KOPT-K1 (cell line): ENCODE measurements around the gene RBP7.

Experiments used
- H3K27ac ChIP-seq: fragments of 200-600 bp; sonication (generic); 2 replicates; pipeline ENCODE4 v1.5.1; 2016; ENCODE audit warnings: antibody characterized with exemption, mild to moderate bottlenecking, low read depth, low read length; ENCODE audit not compliant: poor library complexity, severe bottlenecking
- H3K36me3 ChIP-seq: fragments of 200-600 bp; sonication (generic); 2 replicates; pipeline ENCODE4 v1.5.1; 2017; ENCODE audit warnings: antibody characterized with exemption, mild to moderate bottlenecking, low read length, moderate library complexity; ENCODE audit not compliant: insufficient read depth
- H3K9me3 ChIP-seq: fragments of 200-600 bp; sonication (generic); 2 replicates; pipeline ENCODE4 v1.5.1; 2017; ENCODE audit warnings: antibody characterized with exemption, low read length, mild to moderate bottlenecking; ENCODE audit not compliant: insufficient read depth, poor library complexity, severe bottlenecking

The RBP7 gene

GRCh38 chr1:10050611-10051010, 53.6 kb downstream of the RBP7 start:
- H3K36me3 ChIP-seq = peaks cover 27% of the 10 kb centered on the region; the same call in 1 of the 2 replicates
- no peak overlapping the region for H3K27ac ChIP-seq
- H3K9me3 ChIP-seq = no peaks in the 10 kb centered on the region

- Histone ChIP-seq H3K9me3 (no peaks in the 10 kb centered on the region), H3K36me3 (peaks cover 27% of the 10 kb centered on the region; the same call in 1 of the 2 replicates), H3K27ac (no peak overlapping the region)
Measured at GRCh38 chr1:10051656-10052055, 54.6 kb downstream of the RBP7 start.

GRCh38 chr1:10052347-10052746, 55.3 kb downstream of the RBP7 start:
- Histone ChIP-seq H3K27ac (no peak overlapping the region), H3K9me3 (no peaks in the 10 kb centered on the region), H3K36me3 (peaks cover 27% of the 10 kb centered on the region; the same call in 1 of the 2 replicates)

DNA sequence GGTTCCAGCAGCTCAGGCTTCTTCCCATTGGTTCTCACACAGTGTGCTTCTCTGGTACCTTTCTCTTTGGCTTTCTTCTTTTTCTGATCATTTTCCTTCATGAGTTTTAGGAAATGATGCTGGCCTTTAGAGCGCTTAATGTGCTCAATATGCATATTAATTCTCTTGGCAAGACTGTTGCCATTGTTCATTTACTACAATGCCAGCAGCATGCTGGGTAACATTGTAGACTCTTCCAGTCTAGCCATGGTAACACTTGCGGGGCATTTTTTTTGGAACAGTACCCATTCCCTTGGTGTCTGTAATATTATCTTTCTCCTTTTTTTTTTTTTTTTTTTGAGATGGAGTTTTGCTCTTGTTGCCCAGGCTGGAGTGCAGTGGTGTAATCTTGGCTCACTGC, 57.4 kb downstream of the RBP7 start:
- H3K27ac ChIP-seq = no peak overlapping the region

DNA sequence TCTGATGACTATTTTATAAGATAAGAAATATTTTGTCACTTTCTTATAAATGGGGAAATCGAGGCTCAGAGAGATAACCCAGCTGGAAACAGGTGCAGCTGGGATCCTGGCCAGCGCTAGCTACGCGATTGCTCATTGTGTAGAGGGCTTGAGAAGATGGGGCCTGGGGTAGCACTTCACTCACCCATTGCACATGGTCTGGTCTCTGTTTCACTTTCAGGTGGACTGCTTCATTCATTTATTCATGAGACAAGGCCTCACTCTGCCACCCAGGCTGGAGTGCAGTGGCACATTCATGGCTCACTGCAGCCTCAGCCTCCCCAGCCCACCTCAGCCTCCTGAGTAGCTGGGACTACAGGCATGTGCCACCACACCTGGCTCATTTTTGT, 59.6 kb downstream of the RBP7 start:
- Histone ChIP-seq H3K27ac (no peak overlapping the region), H3K9me3 (no peaks in the 10 kb centered on the region)

More for the DNA sequence above, 57.4 kb downstream of the RBP7 start:
- H3K36me3 ChIP-seq = peaks cover 37% of the 10 kb centered on the region; the same call in 1 of the 2 replicates
- H3K9me3 ChIP-seq = no peaks in the 10 kb centered on the region

DNA sequence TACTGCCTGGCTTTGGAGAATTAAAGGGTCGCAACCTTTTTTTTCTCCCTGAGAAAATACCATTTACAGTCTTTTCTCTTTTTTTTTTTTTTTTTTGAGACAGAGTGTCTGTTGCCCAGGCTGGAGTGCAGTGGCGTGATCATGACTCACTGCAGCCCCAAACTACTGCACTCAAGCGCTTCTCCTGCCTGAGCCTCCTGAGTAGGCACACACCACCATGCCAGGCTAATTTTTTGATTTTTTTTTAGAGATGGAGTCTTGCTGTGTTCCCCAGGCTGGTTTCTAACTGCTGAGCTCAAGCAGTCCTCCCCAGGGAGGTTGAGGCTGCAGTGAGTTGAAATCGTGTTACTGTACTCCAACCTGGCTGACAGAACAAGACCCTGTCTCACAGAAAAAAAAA, 60.3 kb downstream of the RBP7 start:
- no peaks in the 10 kb centered on the region for H3K9me3 ChIP-seq
- peaks cover 17% of the 10 kb centered on the region; the same call in 1 of the 2 replicates for H3K36me3 ChIP-seq
- H3K27ac ChIP-seq = no peak overlapping the region

More for the DNA sequence above, 59.6 kb downstream of the RBP7 start:
- H3K36me3 ChIP-seq = peaks cover 23% of the 10 kb centered on the region; the same call in 1 of the 2 replicates

GRCh38 chr1:10057796-10058195, 60.8 kb downstream of the RBP7 start:
- Histone ChIP-seq H3K27ac (no peak overlapping the region), H3K9me3 (no peaks in the 10 kb centered on the region), H3K36me3 (peaks cover 15% of the 10 kb centered on the region; the same call in 1 of the 2 replicates)

GRCh38 chr1:10059342-10059718, 62.3 kb downstream of the RBP7 start:
- peaks cover 15% of the 10 kb centered on the region; the same call in 1 of the 2 replicates for H3K36me3 ChIP-seq
- H3K9me3 ChIP-seq = no peaks in the 10 kb centered on the region
- no peak overlapping the region for H3K27ac ChIP-seq

- Histone ChIP-seq H3K27ac (no peak overlapping the region), H3K9me3 (no peaks in the 10 kb centered on the region), H3K36me3 (peaks cover 15% of the 10 kb centered on the region; the same call in 1 of the 2 replicates)
Measured at GRCh38 chr1:10060311-10061100, 63.5 kb downstream of the RBP7 start.

DNA sequence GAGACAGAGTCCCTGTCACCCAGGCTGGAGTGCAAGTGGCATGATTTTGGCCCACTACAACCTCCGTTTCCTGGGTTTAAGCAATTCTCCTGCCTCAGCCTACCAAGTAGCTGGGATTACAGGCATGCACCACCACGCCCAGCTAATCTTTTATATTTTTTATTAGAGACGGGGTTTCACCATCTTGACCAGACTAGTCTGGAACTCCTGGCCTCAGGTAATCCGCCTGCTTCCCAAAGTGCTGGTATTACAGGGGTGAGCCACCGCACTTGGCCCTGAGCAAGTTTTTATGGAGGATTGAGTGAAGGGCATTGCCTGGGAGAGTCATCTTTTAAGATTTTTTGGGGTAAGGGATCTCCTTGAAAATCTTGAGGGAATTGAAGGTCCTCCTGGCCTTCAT, 64.2 kb downstream of the RBP7 start:
- Histone ChIP-seq H3K9me3 (no peaks in the 10 kb centered on the region), H3K27ac (no peak overlapping the region), H3K36me3 (peaks cover 15% of the 10 kb centered on the region; the same call in 1 of the 2 replicates)

GRCh38 chr1:10063878-10064277, 66.8 kb downstream of the RBP7 start:
- Histone ChIP-seq H3K27ac (no peak overlapping the region), H3K36me3 (peaks cover 9% of the 10 kb centered on the region; the same call in 1 of the 2 replicates), H3K9me3 (no peaks in the 10 kb centered on the region)

DNA sequence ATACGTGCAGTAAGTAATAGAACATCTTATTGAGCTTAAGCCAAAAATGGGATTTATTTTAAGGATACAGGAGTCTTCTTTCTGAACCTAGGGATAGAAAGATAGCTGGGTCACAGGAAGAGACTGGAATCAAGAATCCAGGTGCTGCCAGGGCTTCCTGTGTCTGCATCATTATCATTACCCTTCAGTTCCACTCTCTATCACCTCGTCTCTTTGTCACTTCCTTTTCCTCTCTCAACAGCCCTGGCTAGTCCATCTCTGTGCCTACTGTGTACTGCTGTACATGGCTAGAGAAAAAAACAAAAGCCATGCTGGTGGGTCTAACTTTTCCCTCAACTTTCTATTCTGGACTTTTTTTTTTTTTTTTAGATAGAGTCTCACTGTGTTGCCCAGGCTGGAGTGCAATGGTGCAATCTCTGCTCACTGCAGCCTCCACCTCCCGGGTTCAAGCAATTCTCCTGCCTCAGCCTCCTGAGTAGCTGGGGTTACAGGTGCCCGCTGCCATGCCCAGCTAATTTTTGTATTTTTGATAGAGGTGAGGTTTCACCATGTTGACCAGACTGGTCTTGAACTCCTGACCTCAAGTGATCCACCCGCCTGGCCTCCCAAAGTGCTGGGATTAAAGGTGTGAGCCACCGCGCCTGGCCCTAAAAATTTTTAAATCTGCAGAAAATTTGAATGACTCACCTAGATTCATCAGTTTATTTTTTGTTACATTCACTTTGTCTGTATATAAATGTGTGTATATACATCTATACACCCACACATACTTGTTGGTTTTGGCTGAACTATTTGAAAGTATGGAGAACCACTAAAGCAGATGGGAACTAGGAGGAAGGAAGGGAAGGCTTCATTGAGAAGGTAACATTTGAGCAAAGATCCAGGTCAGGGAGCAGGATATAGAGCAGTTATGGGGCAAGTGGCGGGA, 67.7 kb downstream of the RBP7 start:
- H3K9me3 ChIP-seq = no peaks in the 10 kb centered on the region
- peaks cover 2% of the 10 kb centered on the region; the same call in 1 of the 2 replicates for H3K36me3 ChIP-seq
- no peak overlapping the region for H3K27ac ChIP-seq

GRCh38 chr1:10065344-10065685, 68.3 kb downstream of the RBP7 start:
- no peak overlapping the region for H3K27ac ChIP-seq
- no peaks in the 10 kb centered on the region for H3K9me3 ChIP-seq
- H3K36me3 ChIP-seq = no peaks in the 10 kb centered on the region
